ENCODE measurements around the gene TSPAN32. TPM values are rescaled to one million over a fixed set of nuclear protein-coding genes. Genes with fewer than 3 reads are reported as not detected.

The TSPAN32 gene
- total RNA-seq, 2 experiments from 2014 or later: 39.7 to 47.0 TPM

DNA sequence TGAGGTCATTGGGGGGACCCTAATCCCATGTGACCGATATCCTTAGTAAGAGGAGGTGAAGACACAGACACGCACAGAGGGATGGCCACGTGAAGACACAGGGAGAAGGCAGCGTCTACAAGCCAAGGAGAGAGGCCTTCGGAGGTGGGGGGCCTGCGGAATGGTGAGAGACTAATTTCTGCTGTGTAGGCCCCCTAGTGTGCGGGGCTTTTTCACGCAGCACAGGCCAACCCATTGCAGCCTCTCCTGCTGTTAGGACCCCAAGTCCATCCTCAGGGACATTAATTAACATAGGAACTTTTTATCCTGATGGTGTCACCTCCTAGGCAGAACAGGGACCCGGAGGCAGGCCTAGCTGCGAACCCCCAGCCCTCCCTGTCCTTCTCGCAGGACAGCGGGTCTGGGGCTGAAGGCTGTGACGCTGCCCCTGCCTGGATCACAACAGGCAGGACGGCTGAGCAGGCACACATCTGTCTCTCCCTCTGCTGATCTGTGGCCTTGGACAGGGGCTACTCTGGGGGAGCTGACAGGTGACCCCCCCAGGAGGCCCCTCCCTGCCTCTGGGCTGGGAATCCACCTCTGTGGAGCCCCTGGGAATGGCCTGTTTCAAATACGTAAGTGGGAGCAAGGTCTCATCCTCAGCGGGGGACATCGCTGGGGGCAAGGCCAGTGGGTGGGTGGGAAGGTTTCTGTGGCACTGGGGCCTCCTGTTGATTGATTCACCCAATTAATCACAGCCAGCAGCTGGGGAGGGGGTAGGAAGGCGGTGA is 39.3 kb upstream of the TSPAN32 start:
- no peaks in the 10 kb centered on the region for H3K27me3 Mint-ChIP-seq (ENCODE audit: low read depth)
- no peak overlapping the region for H3K4me3 Mint-ChIP-seq
- DNase-seq (no peak), ATAC-seq (no peak)
- no peaks in the 10 kb centered on the region for H3K9me3 Mint-ChIP-seq (ENCODE audit: insufficient read depth)
- H3K36me3 Mint-ChIP-seq (ENCODE audit: low read depth): no peaks in the 10 kb centered on the region
- ChIA-PET CTCF (no interaction called here), POLR2A (no interaction called here)
- no peak overlapping the region for H3K27ac Mint-ChIP-seq
- H3K4me1 Mint-ChIP-seq (ENCODE audit: low read depth): peaks cover 21% of the 10 kb centered on the region

DNA sequence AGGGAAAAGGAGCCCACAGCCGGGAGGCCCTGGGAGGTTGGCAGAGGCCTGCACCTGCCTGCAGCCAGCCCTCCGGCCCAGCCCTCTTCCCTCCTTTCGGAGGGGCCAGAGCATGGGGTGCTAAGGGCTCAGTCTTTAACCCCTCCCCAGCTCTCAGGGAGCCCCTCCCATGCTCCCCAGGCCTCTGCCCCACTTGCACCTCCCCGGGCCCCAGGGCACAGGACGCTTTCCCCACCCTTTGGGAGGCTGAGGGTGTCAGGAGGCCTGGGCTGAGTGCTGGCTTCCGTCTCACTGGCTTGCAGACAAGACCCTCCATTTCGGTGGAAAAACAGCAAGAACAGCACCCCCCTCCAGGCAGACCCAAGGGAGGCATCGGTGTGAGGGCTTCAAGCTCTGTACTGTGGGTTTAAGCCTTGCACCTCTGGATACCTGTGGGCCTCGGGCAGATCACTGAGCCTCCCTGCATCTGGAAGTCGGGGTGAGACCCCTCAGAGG is 38.7 kb upstream of the TSPAN32 start:
- Mint-ChIP-seq H3K36me3 (ENCODE audit: low read depth) (no peaks in the 10 kb centered on the region), H3K27me3 (ENCODE audit: low read depth) (no peaks in the 10 kb centered on the region), H3K27ac (no peak overlapping the region), H3K9me3 (ENCODE audit: insufficient read depth) (no peaks in the 10 kb centered on the region), H3K4me3 (no peak overlapping the region), H3K4me1 (ENCODE audit: low read depth) (peaks cover 27% of the 10 kb centered on the region)
- no peak for ATAC-seq
- DNase-seq: no peak
- CTCF ChIA-PET: no interaction called here
- POLR2A ChIA-PET: no interaction called here

DNA sequence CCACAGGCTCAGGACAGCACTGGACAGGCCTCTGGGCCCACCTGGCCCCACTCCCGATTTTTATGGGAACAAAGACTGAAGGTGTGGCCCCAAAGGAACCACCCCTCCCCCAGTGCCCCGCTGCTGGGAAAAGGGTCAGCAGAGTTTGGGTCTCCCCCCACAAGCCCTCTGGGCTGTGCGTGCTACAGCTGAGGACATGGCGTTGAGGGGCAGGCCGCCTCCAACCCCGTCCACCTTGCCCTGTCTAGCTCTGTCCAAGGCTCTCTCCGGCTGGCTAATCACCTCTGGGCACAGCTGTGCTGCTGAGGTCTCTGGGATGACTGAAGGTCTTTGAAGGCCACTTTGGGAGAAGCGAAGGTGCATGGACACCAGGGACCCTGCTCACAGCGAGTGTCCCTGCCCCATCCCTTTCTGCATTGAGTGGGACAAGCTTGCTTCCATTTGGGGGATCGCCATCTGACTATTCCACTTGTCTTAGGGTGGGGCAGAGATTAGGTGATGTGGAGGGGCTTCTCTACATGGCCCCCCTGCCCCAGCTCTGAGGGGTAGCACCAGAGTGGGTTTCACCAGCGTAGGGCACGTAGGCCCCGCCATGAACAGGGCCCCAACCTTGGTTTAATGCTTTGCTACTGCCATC is 38.0 kb upstream of the TSPAN32 start:
- POLR2A ChIA-PET: no interaction called here
- no peak overlapping the region for H3K27ac Mint-ChIP-seq
- CTCF ChIA-PET: no interaction called here
- ATAC-seq (no peak), DNase-seq (no peak)
- H3K4me1 Mint-ChIP-seq (ENCODE audit: low read depth): peaks cover 33% of the 10 kb centered on the region
- peaks cover 4% of the 10 kb centered on the region for H3K27me3 Mint-ChIP-seq (ENCODE audit: low read depth)
- H3K9me3 Mint-ChIP-seq (ENCODE audit: insufficient read depth): no peaks in the 10 kb centered on the region
- no peak overlapping the region for H3K4me3 Mint-ChIP-seq
- no peaks in the 10 kb centered on the region for H3K36me3 Mint-ChIP-seq (ENCODE audit: low read depth)

DNA sequence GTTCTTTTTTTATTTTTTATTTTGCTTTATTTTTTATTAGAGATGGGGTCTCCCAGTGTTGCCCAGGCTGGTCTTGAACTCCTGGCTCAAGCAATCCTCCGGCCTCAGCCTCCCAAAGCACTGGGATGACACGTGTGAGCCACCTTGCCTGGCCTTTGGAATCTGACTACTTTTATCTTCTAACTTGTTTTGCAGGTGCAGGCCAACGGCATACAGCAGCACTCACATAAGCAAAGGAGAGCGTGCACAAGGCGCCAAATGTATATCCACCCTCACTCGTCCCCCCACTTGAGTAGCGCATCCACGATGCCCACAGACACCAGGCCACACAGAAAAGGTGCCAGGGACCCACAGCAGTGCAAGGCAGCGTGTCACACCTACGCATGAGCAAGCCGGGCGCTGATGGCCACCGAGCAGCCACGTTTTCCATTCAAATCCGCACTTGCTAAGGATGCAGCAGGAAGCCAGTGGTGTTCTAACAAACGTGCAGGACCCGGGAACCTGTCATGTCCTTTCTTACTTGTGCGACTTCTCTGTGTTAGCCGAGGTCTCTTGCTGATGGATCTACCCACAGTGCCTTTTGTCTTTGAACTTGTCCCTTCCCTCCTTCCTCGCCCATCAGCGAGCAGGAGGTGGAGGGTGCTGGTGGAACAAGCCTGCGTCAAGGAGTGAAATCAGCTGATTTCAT is 37.3 kb upstream of the TSPAN32 start:
- DNase-seq (no peak), ATAC-seq (no peak)
- Mint-ChIP-seq H3K9me3 (ENCODE audit: insufficient read depth) (no peaks in the 10 kb centered on the region), H3K27me3 (ENCODE audit: low read depth) (peaks cover 7% of the 10 kb centered on the region), H3K36me3 (ENCODE audit: low read depth) (no peaks in the 10 kb centered on the region), H3K4me3 (no peak overlapping the region), H3K4me1 (ENCODE audit: low read depth) (peaks cover 33% of the 10 kb centered on the region), H3K27ac (no peak overlapping the region)
- POLR2A ChIA-PET: no interaction called here
- CTCF ChIA-PET: no interaction called here

DNA sequence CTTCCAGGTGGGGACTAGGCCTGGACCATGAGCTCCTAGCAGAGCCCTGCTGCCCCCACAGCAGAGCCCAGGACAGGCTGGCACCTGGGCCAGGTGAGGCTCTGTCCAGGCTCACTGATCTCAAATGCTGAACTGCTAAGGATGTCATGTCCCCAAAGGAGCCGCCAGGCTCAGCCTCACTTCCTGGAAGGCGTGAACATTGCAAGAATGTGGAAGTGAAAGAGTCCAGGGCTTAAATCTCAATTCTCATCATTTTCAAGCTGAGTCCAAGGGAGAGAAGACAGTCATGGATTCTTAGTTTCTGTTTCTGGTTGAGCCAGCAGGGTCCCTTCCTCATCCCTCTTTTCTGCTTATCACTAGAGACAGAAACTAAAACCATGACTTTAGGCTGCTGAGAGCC is 36.4 kb upstream of the TSPAN32 start:
- no peak overlapping the region for H3K27ac Mint-ChIP-seq
- CTCF ChIA-PET: interaction anchor here (1.0 to 1.2 kb wide), 2 partner anchors 36 to 79 kb away, joined by 3 read pairs; partner anchors contain the start of genes C11orf21 and TSPAN32
- H3K4me3 Mint-ChIP-seq: no peak overlapping the region
- no peaks in the 10 kb centered on the region for H3K9me3 Mint-ChIP-seq (ENCODE audit: insufficient read depth)
- H3K4me1 Mint-ChIP-seq (ENCODE audit: low read depth): peaks cover 33% of the 10 kb centered on the region
- ATAC-seq (peak; percentile 42), DNase-seq (peak; percentile 36)
- no peaks in the 10 kb centered on the region for H3K36me3 Mint-ChIP-seq (ENCODE audit: low read depth)
- POLR2A ChIA-PET: no interaction called here
- H3K27me3 Mint-ChIP-seq (ENCODE audit: low read depth): peaks cover 7% of the 10 kb centered on the region

DNA sequence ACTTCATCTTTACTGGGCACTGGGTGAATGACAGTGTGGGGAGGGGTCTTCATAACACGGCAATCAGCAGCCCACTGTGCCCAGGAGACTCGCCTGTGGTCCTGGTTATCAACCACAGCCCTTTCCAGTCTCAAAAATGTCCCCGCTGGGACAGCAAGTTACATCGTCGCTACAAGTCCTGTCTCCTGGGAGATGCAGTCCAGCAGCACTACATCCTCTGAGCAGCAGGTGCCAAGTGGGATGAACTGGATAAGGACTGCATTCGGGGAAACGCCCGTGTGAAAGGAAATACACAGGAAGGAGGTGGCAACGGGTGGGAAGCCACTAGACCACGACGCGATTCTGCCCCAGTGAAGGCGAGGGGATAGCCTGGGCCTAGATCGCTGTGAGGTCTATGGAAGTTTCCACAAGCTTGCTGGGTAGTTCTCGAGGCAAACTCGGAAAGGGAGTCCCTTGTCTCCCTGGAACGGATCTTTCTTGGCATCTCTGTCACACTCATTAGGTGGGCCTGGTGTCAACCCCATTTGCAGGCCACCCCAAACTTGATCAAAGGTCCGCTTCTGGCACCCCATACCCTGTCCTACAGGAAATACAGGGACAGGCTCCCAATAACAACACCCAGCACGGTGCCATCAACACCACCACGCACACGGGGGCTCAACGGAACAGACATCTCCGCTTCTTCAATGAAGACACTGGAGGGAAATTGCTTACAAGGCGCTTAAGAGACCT is 35.8 kb upstream of the TSPAN32 start:
- H3K4me3 Mint-ChIP-seq: no peak overlapping the region
- CTCF ChIA-PET: interaction anchor here (1.0 to 1.2 kb wide), 2 partner anchors 36 to 80 kb away, joined by 3 read pairs; partner anchors contain the start of genes C11orf21 and TSPAN32
- H3K27ac Mint-ChIP-seq: peak overlapping the region; percentile 63
- H3K9me3 Mint-ChIP-seq (ENCODE audit: insufficient read depth): no peaks in the 10 kb centered on the region
- DNase-seq (peak; percentile 23), ATAC-seq (no peak)
- H3K4me1 Mint-ChIP-seq (ENCODE audit: low read depth): peaks cover 36% of the 10 kb centered on the region
- H3K36me3 Mint-ChIP-seq (ENCODE audit: low read depth): no peaks in the 10 kb centered on the region
- peaks cover 11% of the 10 kb centered on the region for H3K27me3 Mint-ChIP-seq (ENCODE audit: low read depth)
- POLR2A ChIA-PET: no interaction called here

DNA sequence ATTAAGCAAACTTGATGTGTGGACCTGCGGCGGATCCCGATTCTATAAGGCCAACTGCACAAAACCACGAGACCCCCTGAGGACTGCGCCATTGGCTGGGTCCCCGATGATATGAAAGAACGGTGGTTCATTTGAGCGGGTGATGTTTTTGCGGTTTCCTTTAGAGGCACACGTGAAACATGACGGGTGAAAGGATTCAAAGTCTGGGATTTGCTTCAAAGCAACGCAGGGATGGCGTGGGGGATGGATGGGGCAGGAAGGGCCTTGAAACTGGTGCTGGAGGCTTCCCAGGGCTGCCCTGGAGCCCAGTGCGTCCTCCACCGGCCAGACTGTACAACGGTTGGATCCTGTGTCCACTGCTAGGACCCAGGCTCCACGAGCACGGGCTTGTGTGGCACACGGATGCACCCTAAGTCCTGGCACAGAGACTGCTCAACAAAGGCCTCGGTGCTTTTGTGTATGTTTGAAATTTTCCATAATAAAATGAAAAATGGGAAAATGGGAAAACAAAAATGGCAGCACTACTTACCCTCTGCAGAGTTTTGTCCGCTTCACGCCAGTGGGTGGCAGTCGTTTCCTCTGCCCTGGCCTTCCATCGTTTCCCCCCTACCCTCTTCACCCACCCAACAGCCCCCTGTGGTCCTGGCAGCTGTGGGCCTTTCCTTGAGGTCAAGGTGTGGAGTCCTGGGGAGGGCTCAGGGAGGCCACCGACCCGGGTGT is 35.1 kb upstream of the TSPAN32 start:
- Mint-ChIP-seq H3K27me3 (ENCODE audit: low read depth) (peaks cover 14% of the 10 kb centered on the region), H3K4me3 (no peak overlapping the region), H3K9me3 (ENCODE audit: insufficient read depth) (no peaks in the 10 kb centered on the region), H3K27ac (no peak overlapping the region), H3K36me3 (ENCODE audit: low read depth) (no peaks in the 10 kb centered on the region), H3K4me1 (ENCODE audit: low read depth) (peaks cover 36% of the 10 kb centered on the region)
- ChIA-PET CTCF (interaction anchor here (1.1 kb wide), 1 partner anchor 38 kb away, joined by 3 read pairs; no protein-coding TSS in a partner anchor), POLR2A (no interaction called here)
- no peak for ATAC-seq
- peak; percentile 15 for DNase-seq

DNA sequence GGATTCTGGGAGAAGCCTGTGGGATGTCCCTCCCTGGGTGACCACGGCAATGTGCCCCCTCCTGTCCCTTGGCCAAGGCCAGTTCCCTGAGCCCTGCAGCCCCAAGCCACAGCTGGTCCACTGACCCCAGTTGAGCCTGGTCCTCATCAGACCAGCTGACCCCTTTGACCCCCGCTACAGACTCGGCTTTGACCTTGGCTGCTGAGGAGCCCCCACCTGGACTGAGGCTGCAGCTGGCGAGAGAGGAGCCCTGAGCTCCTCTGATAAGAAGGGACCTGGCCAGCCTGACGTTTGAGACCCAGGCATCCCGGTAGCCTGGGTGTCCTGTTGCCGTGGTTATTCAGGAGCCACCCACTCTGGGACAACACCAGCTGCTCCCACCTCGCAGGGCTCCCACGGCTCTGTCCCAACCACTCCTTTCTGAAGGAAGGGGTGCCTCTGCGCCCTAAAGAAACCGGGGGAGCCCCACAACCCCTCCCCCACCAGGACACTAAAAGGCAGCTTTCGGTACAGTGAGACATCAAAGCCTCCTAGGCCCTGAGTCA is 34.4 kb upstream of the TSPAN32 start:
- H3K27me3 Mint-ChIP-seq (ENCODE audit: low read depth): peaks cover 18% of the 10 kb centered on the region
- peaks cover 36% of the 10 kb centered on the region for H3K4me1 Mint-ChIP-seq (ENCODE audit: low read depth)
- DNase-seq (peak; percentile 18), ATAC-seq (no peak)
- no peaks in the 10 kb centered on the region for H3K9me3 Mint-ChIP-seq (ENCODE audit: insufficient read depth)
- ChIA-PET POLR2A (no interaction called here), CTCF (interaction anchor here (1.1 kb wide), 1 partner anchor 37 kb away, joined by 3 read pairs; no protein-coding TSS in a partner anchor)
- no peak overlapping the region for H3K27ac Mint-ChIP-seq
- H3K36me3 Mint-ChIP-seq (ENCODE audit: low read depth): no peaks in the 10 kb centered on the region
- no peak overlapping the region for H3K4me3 Mint-ChIP-seq

DNA sequence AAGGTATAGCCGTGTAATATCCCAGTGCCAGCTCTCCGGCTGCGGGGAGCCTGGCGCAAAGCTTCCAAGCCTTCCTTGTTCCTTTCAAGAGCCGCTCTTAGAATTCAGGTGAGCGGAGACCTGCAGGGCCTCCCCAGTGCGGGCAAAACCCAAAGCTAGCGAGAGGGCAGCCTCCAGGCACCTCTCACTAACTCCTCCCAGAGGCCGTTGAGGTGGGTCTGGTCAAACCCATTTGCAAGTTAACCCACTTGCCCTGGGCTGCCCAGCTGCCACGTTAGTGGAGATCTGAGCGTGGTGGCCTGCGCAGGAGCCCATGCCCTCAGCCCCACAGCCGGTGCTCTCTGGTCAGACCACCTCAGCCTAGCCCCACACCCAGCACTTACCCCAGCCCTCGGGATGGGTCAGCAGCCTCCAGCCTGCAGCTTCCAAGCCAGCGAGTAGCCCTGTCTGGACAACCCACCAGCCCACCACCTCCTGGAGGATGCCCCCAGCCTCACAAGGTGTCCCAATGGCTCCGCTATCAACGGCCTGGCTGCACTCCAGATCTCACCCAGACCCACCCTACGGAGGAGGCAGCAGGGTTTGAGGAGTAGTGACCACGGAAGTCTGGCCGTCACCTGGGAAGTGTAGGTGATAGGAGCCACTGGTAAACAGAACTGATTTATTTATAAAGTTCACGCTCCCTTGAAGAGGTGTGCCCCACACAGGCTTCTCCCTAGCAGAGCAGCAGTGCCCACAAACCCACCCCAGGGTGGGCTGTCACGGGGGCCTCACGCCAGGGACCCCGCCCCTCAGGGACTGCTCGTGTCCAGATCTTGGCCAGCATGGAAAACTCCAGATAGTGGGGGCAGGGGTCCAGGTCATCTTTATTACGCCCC is 33.7 kb upstream of the TSPAN32 start:
- CTCF ChIA-PET: interaction anchor here (0.9 to 1.1 kb wide), 2 partner anchors 11 to 37 kb away, joined by 3 read pairs; no protein-coding TSS in a partner anchor
- Mint-ChIP-seq H3K36me3 (ENCODE audit: low read depth) (no peaks in the 10 kb centered on the region), H3K27ac (no peak overlapping the region), H3K4me3 (peak overlapping the region; percentile 28), H3K4me1 (ENCODE audit: low read depth) (peaks cover 36% of the 10 kb centered on the region), H3K27me3 (ENCODE audit: low read depth) (peaks cover 25% of the 10 kb centered on the region), H3K9me3 (ENCODE audit: insufficient read depth) (no peaks in the 10 kb centered on the region)
- ATAC-seq (no peak), DNase-seq (peak; percentile 19)
- POLR2A ChIA-PET: no interaction called here

Data from activated CD8-positive, alpha-beta T cell treated with anti-CD3 and anti-CD28 coated beads, Interleukin-2, amount 10 ng/mL, durations not matched to agents 7 days and 5 days (primary cell).